Medulla oblongata (tissue), 1 donor: ENCODE data around the gene ATP8A2.
"Not testable (repeated sequence)": the region's sequence is repeated elsewhere in the genome, so short reads cannot be mapped to it uniquely, and the experiment has no call there.

ENCODE experiments used
- DNase-seq: peaks from one replicate; pipeline ENCODE4 v3.0.0-alpha.2; 2015; ENCODE audit errors: extremely low spot score

The ATP8A2 gene

GRCh38 chr13:25915840-25916518 lies 544.2 kb downstream of the ATP8A2 start:
- DNase-seq: no peak

DNA sequence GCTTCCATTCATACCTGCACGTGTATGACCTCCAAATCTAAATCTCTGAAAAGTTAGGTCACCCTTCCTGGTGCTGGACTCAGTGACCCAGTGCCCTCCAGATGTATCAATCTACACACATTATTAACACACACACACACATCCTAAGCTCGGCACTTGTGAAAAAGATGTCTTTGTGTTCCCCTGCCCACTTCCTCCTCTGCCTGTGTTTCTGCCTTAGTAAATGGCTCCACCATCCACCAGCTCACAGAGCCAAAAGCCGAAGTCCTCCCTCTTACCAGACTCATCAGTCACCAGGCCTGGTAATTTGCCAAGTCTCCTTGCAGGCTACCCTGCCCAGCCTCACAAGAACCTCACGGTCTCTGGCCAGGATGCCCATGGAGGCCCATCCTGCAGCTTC lies 548.5 kb downstream of the ATP8A2 start:
- DNase-seq: no peak

- no peak for DNase-seq
Measured at GRCh38 chr13:25920931-25921330, 549.2 kb downstream of the ATP8A2 start.

- DNase-seq: no peak
Measured at GRCh38 chr13:25922376-25922775, 550.6 kb downstream of the ATP8A2 start.

- DNase-seq: no peak
Measured at GRCh38 chr13:25923217-25924085, 551.7 kb downstream of the ATP8A2 start.

DNA sequence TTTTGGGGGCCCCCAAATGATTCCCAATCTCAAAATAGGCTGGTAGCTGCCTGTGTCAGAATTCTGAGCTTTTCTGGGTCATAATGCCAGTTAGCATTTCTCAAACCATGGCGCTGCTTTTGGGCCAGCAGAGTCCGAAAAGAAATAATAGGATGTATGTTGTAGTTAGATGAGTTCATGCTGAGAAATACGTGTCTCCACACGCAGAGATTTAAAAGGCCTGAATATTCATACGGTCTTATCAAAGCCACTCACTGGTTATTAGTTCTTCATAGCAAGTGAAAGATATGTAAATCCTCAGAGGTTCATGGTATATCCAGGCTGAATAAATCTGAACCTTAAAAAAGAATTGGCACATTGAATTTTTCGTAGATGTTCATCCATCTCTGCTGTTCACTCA lies 555.6 kb downstream of the ATP8A2 start:
- no peak for DNase-seq

DNA sequence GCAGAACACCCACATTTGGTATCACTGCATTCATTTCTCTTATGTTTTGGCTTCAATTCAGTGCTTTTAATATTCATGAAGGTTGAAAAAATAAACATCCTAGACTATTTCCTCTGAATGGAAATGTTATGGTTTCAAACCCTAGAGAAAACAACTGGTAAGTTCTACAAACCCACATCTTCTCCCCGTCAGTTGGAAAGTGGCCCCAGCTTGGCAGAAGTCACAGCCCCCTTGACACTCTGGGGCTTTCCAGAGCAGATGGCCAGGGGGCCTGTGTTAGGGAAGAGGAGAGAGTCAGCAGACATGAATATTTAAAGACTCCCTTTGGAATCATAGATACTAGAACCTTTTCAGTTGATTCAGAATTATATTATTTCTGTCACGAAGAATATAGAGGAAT lies 556.2 kb downstream of the ATP8A2 start:
- DNase-seq: no peak

- no peak for DNase-seq
Measured at GRCh38 chr13:25928941-25929505, 557.2 kb downstream of the ATP8A2 start.

DNA sequence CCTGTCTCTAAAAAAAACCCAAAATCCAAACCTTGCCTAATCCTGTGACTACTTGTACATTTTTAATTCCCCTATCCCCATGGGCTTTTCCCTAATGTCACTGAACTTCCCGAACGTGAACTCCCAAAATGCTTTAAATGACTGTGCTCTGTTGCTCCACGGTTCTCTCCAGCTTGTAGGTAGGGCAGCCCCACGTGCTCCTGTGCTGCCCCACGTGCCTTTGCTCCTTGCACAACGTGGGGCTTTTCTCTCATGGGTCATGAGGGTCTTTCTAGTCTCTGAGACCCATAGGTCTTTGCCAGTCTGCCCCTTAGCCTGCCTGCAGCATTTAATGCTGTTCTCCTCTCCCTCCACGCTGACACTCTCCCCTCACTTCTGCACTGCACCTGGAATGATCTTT lies 558.0 kb downstream of the ATP8A2 start:
- DNase-seq: no peak

GRCh38 chr13:25930653-25931052 lies 558.9 kb downstream of the ATP8A2 start:
- DNase-seq: no peak

DNA sequence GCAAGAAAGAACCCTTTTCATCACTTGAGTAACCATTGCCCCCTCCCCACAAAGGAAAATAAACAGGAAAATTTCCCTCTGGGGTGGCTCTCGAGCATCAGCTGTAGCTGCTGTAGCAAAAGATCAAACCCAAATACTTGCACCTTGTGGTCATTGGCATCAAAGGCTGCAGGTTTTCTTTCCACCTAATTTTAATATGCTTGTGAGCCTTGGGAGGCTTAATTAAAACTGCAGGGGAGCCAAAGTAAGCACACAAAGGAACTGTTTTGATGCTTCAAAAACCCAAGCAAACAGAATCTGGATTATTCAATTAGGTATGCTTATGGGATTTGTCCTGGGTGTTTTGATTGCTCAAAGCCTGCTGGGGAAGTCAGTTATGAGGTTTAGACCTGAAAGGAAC lies 560.6 kb downstream of the ATP8A2 start:
- DNase-seq: no peak

- DNase-seq: no peak
Measured at GRCh38 chr13:25933520-25933919, 561.7 kb downstream of the ATP8A2 start.

DNA sequence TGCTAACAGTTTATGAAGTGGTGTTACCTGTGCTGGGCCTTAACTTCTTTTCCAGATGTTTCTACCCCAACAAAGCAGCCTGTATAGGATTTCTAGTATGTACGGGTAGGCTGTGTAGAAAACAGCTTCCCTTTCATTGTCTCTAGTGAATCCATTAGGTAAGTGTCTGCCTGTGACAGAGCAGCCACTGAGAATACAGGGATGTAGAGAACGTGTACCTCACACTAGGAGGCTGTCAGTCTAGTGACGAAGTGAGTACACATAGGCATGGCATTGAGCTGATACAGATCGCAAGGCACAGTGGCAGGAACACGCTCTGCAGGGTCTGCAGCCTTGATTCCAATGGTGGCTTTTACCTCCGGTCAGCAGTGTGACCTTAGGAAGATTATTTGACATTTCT lies 562.4 kb downstream of the ATP8A2 start:
- DNase-seq: no peak

GRCh38 chr13:25939961-25940687 lies 568.4 kb downstream of the ATP8A2 start:
- DNase-seq: no peak

- DNase-seq: no peak
Measured at GRCh38 chr13:25943081-25943480, 571.3 kb downstream of the ATP8A2 start.

DNA sequence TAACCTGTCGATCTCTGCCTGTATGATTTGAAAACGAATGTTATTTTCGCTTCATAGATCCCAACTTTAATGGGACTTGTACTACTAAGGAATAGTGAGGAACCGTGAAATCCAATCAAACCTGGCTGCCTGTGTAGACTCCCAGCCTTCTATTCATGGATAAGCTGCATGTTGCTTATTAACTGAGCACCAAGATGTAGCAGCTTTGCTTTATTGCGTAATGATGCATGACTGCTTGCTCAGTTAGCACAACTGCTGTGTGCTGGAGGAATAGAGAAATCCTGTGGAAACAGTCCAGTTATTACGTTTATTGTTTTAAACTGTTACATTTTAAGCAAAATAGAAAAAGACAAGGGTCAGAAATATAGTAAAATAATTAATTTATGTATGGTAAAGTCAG lies 571.9 kb downstream of the ATP8A2 start:
- DNase-seq: no peak

DNA sequence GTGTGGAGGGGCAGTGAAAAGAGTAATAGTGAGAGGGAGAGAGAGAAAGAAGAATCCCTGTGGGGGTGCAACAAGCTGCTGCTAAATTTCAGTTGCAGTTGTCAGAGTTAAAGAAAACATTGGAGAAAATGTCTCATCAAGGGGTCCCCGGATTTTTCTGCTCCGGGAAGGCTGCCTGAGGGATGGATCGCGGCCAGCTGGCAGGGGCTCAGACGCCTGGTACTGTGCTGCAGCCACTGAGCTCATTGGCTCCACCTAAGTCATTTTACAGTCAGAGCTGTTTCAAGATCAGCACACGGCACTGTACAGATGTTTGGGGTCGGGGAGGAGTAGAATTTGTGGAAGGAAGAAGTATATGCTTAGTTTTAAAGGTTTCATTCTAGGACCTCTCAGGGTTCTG lies 573.8 kb downstream of the ATP8A2 start:
- DNase-seq: no peak

DNA sequence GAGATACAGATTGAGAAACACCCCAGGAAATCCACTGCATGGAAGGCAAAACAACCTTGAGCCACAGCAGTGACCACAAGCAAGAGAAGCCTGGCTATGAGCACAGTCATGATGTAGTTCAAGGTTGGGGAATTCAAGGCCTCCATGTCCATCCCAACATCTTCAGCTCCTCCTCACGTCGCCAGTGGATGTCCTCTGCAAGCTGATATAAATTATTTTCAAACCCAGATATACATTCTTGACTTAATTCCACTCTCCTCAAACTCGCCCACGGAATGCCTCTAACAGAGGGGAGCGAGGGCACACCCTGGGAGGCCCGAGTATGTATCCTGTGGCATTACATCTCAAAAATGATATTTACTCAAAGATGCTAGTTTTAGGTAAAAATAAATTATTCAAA lies 574.5 kb downstream of the ATP8A2 start:
- DNase-seq: no peak

- no peak for DNase-seq
Measured at GRCh38 chr13:25948910-25949309, 577.1 kb downstream of the ATP8A2 start.

GRCh38 chr13:25951831-25952230 lies 580.1 kb downstream of the ATP8A2 start:
- DNase-seq: no peak

GRCh38 chr13:25954080-25954479 lies 582.3 kb downstream of the ATP8A2 start:
- not testable (repeated sequence) for DNase-seq

- not testable (repeated sequence) for DNase-seq
Measured at GRCh38 chr13:25954943-25955342, 583.2 kb downstream of the ATP8A2 start.
